Stimulated activated CD4-positive, alpha-beta T cell treated with anti-CD3 and anti-CD28 coated beads, Interleukin-4, amount 100 ng/mL, for 48 hours (primary cell): ENCODE data around the gene FUNDC2.

Source experiments
- DNase-seq, 2 donors: peaks; one replicate each; pipeline ENCODE4 v3.0.0-alpha.2; 2020; ENCODE audit warnings: low read depth in 2 of 2

FUNDC2 gene

GRCh38 chrX:155023907-155024833, 2.5 kb upstream of the FUNDC2 start:
- DNase-seq = no peak

GRCh38 chrX:155026420-155026726, 271 bp upstream of the FUNDC2 start:
- DNase-seq = no peak

GRCh38 chrX:155027509-155028066, 944 bp downstream of the FUNDC2 start:
- peak in 1 of 2 donors; percentile 4 for DNase-seq

- no peak for DNase-seq
These were observed 1.5 kb downstream of the FUNDC2 start for GRCh38 chrX:155028129-155028528.

GRCh38 chrX:155028877-155029291, 2.2 kb downstream of the FUNDC2 start:
- no peak for DNase-seq

- no peak for DNase-seq
These were observed 5.0 kb downstream of the FUNDC2 start for GRCh38 chrX:155031657-155032056.

GRCh38 chrX:155035688-155036087, 9.0 kb downstream of the FUNDC2 start:
- DNase-seq = no peak

GRCh38 chrX:155046129-155046810, 19.6 kb downstream of the FUNDC2 start:
- DNase-seq = no peak

GRCh38 chrX:155046811-155047528, 20.3 kb downstream of the FUNDC2 start:
- no peak for DNase-seq

GRCh38 chrX:155048977-155049619, 22.5 kb downstream of the FUNDC2 start:
- DNase-seq = peak; percentile 19 to 22

GRCh38 chrX:155052738-155053498, 26.3 kb downstream of the FUNDC2 start:
- DNase-seq = no peak

- DNase-seq = no peak
These were observed 27.0 kb downstream of the FUNDC2 start for GRCh38 chrX:155053656-155054055.

GRCh38 chrX:155054255-155054654, 27.6 kb downstream of the FUNDC2 start:
- no peak for DNase-seq

- no peak for DNase-seq
These were observed 28.9 kb downstream of the FUNDC2 start for GRCh38 chrX:155055494-155055893.

- no peak for DNase-seq
These were observed 29.8 kb downstream of the FUNDC2 start for GRCh38 chrX:155056471-155056870.

- peak in 1 of 2 donors; percentile 11 for DNase-seq
These were observed 30.5 kb downstream of the FUNDC2 start for GRCh38 chrX:155056877-155057792.

GRCh38 chrX:155061760-155062159, 35.1 kb downstream of the FUNDC2 start:
- no peak for DNase-seq

- DNase-seq = no peak
These were observed 38.5 kb downstream of the FUNDC2 start for GRCh38 chrX:155065035-155065734.

- no peak for DNase-seq
These were observed 41.5 kb downstream of the FUNDC2 start for GRCh38 chrX:155068165-155068564.
